Measurements from ENCODE around the gene THRAP3.
"Not testable (repeated sequence)": the region's sequence is repeated elsewhere in the genome, so short reads cannot be mapped to it uniquely, and the experiment has no call there.

THRAP3 gene

GRCh38 chr1:36208978-36209703 is 15.1 kb upstream of the THRAP3 start:
- no peak for FAIRE-seq

GRCh38 chr1:36211307-36211706 is 12.9 kb upstream of the THRAP3 start:
- no peak for FAIRE-seq

GRCh38 chr1:36211841-36212240 is 12.4 kb upstream of the THRAP3 start:
- no peak for FAIRE-seq

- FAIRE-seq: no peak
Measured at GRCh38 chr1:36212782-36213181, 11.5 kb upstream of the THRAP3 start.

- peak; percentile 74 for FAIRE-seq
Measured at GRCh38 chr1:36217670-36218069, 6.6 kb upstream of the THRAP3 start.

GRCh38 chr1:36221901-36222300 is 2.3 kb upstream of the THRAP3 start:
- not testable (repeated sequence) for FAIRE-seq

GRCh38 chr1:36222481-36223380 is 1.5 kb upstream of the THRAP3 start:
- FAIRE-seq: no peak

- FAIRE-seq: no peak
Measured at GRCh38 chr1:36223381-36223995, 755 bp upstream of the THRAP3 start.

GRCh38 chr1:36224537-36225282 is 467 bp downstream of the THRAP3 start:
- no peak for FAIRE-seq

GRCh38 chr1:36225283-36225899 is 1.1 kb downstream of the THRAP3 start:
- no peak for FAIRE-seq

- not testable (repeated sequence) for FAIRE-seq
Measured at GRCh38 chr1:36230279-36230678, 6.0 kb downstream of the THRAP3 start.

GRCh38 chr1:36231191-36231590 is 6.9 kb downstream of the THRAP3 start:
- no peak for FAIRE-seq

- no peak for FAIRE-seq
Measured at GRCh38 chr1:36232212-36233095, 8.2 kb downstream of the THRAP3 start.

GRCh38 chr1:36236302-36236701 is 12.1 kb downstream of the THRAP3 start:
- no peak for FAIRE-seq

- no peak for FAIRE-seq
Measured at GRCh38 chr1:36238433-36238832, 14.2 kb downstream of the THRAP3 start.

- FAIRE-seq: no peak
Measured at GRCh38 chr1:36239941-36240637, 15.8 kb downstream of the THRAP3 start.

- FAIRE-seq: no peak
Measured at GRCh38 chr1:36247538-36247937, 23.3 kb downstream of the THRAP3 start.

- no peak for FAIRE-seq
Measured at GRCh38 chr1:36248250-36248894, 24.1 kb downstream of the THRAP3 start.

GRCh38 chr1:36251794-36252481 is 27.7 kb downstream of the THRAP3 start:
- no peak for FAIRE-seq

GRCh38 chr1:36252482-36252824 is 28.2 kb downstream of the THRAP3 start:
- not testable (repeated sequence) for FAIRE-seq
